HG03571 (cell line): Measurements from ENCODE around the gene CCN2.
A peak's percentile ranks its signal among the peaks of the same experiment; 100 is the strongest.
"Not testable (repeated sequence)": the region's sequence is repeated elsewhere in the genome, so short reads cannot be mapped to it uniquely, and the experiment has no call there.

Experiments used
- ATAC-seq: cut with Tn5 transposase; IDR thresholded peaks from one replicate; pipeline ENCODE4 v1.9.1; 2021; ENCODE audit not compliant: unreplicated experiment

The CCN2 gene

DNA sequence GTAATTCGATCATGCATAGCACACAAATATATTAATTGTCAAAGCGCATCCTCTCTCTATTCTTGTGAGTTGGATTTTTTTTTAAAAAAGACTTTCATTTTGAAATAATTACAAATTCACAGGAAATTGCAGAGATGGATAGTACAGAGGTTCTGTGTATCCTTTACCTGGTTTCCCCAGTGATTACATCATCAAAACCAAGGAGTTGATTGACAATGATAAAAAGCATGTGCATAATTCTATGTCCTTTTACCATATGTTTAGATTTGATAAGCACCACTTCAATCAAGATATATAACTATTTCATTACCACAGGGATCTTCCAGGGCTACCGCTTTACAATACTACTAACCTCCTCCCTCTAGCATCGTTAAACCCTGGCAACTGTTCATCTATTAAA lies 40.2 kb downstream of the CCN2 start:
- no peak for ATAC-seq

GRCh38 chr6:131910219-131910589 lies 41.0 kb downstream of the CCN2 start:
- ATAC-seq = peak; percentile 19

DNA sequence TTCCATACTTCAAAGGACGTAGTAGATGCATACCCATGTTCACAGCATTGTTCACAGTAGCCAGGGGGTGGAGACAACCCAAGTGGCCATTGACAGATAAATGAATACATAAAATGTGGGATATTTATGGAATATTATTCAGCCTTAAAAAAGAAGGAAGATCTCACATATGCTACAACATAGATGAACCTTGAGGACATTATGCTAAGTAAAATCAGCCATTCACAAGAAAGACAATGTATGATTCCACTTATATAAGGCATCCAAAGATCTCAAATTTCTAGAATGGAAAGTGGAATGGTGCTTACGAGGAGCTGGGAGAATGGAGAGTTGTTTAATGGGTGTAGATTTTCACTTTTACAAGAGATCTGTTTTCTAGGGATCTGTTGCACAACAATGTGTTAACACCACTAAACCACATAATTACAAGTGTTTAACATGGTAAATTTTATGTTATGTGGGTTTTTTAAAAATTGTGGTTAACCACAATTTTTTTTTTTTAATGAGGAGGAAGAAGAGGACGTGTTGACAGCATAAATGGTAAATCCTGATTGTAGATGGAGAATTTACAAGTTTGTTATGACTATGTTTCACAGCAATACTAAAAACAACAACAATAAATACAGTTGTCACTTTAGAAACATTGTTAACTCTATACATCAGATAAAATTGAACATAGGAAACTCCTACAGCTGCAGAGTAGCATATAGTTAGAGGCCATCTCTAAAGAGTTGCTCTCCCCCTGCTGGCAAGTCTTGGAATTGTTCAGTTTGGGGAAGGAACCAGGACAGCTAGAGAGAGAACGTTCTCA lies 41.6 kb downstream of the CCN2 start:
- peak; percentile 99 for ATAC-seq

DNA sequence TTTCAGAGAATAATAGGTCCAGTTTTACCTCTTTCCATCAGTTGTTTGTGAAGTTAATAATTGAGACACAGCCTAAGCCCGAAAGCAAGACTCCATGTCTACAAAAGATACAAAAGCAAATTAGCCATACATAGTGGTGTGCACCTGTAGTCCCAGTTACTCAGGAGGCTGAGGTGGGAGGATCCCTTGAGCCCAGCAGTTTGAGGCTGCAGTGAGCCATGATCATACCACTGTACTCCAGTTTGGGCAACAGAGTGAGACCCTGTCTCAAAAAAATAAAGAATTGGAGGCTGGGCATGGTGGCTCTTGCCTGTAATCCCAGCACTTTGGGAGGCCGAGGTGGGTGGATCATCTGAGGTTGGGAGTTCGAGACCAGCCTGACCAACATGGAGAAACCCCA lies 42.4 kb downstream of the CCN2 start:
- not testable (repeated sequence) for ATAC-seq

DNA sequence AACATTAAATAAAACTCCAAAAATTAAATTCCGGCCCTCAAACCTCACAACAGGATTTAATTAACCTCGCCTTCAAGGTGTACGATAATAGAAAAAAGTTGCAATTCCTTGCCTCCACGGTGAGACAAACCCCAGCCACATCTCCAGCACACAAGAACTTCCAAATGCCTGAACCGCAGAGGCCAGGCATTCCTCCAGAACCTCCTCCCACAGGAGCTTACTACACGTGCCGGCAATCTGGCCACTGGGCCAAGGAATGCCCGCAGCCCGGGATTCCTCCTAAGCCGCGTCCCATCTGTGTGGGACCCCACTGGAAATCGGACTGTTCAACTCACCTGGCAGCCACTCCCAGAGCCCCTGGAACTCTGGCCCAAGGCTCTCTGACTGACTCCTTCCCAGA lies 47.4 kb downstream of the CCN2 start:
- not testable (repeated sequence) for ATAC-seq

- ATAC-seq = not testable (repeated sequence)
Measured at GRCh38 chr6:131901326-131901873, 49.8 kb downstream of the CCN2 start.

DNA sequence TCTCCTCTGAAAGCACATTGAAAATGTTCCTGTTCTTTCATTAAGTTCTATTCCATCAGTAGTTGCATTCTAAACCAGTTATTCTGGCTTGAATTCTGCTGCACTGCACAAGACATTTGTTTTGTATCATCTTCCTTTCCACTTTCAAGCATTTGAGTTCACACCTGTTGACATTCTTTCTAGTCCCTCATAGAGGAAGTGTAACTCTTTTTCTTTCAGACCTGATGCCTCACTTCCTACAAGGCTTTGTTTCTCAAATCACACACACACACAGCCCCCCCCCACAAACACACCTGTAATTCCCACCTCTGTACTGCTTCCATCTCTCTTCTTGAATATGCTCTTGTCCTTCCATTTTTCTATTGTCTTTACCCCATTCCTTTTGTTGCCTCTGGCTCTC lies 50.9 kb downstream of the CCN2 start:
- no peak for ATAC-seq

- ATAC-seq = no peak
Measured at GRCh38 chr6:131898718-131899117, 52.5 kb downstream of the CCN2 start.
